HepG2 (cell line): ENCODE results near the gene ZNF747. TPM values are rescaled to one million over a fixed set of nuclear protein-coding genes. Genes with fewer than 3 reads are reported as not detected.

Experiments
- ATAC-seq: fragments of 200-7000 bp; cut with Tn5 transposase; 3 replicates; pipeline ENCODE4 v1.9.1; 2020; ENCODE audit warnings: mild to moderate bottlenecking, moderate library complexity
- BruUV-seq: library from RNA; stranded (reverse); fragments of 400-500 nt; replicated peaks from 2 replicates; lab custom pipeline; 2021; lab: Mats Ljungman, UMichigan
- CTCF ChIA-PET: fragments of 300-600 bp; formaldehyde crosslinking; extraction: SDS; loops from one replicate; lab custom pipeline; 2021; ENCODE audit warnings: low total read pairs, inconsistent platforms, low intra/inter-chr PET ratio; lab: Yijun Ruan, JAX
- POLR2A ChIA-PET: fragments of 350-600 bp; sonication (Branson Sonifier 250); formaldehyde crosslinking; loops from one replicate; lab custom pipeline; 2020; ENCODE audit warnings: antibody characterized with exemption, inconsistent platforms; lab: Yijun Ruan, JAX
- DNase-seq: peaks from one replicate; pipeline ENCODE4 v3.0.0-alpha.2; 2015; ENCODE audit warnings: low spot score
- FAIRE-seq: peaks from 3 replicates; lab custom pipeline; 2011; peaks lifted over from hg19 to GRCh38; lab: Jason Lieb, UNC
- H2AFZ ChIP-seq: one replicate; pipeline ENCODE4 v1.6.1; 2011; ENCODE audit warnings: low read length, inconsistent platforms
- H3K27ac ChIP-seq: fragments of 300-600 bp; 3 replicates; pipeline ENCODE4 v1.8.0; 2011; ENCODE audit warnings: mixed run types, mild to moderate bottlenecking, mixed read lengths, low read length, inconsistent platforms; ENCODE audit not compliant: insufficient read depth; ENCODE audit errors: extremely low read length
- H3K27me3 ChIP-seq, 2 experiments: fragments of 200-600 bp in 1 of 2; 2 replicates in 1 of 2; 3 replicates in 1 of 2; pipeline versions ENCODE4 v1.6.0 to v1.8.0; 2011; ENCODE audit warnings: low read length in 2 of 2, mild to moderate bottlenecking in 2 of 2, moderate library complexity in 2 of 2, inconsistent platforms in 1 of 2; ENCODE audit not compliant: insufficient read depth in 2 of 2, control insufficient read depth in 1 of 2
- H3K36me3 ChIP-seq, 2 experiments: fragments of 200-600 bp in 1 of 2; replicated peaks in 1 of 2; 2 replicates in 1 of 2; 3 replicates in 1 of 2; pipeline versions ENCODE4 v1.5.1 to v1.8.0; 2011; ENCODE audit warnings: low read length in 2 of 2, inconsistent platforms in 1 of 2; ENCODE audit not compliant: insufficient read depth in 2 of 2, control insufficient read depth in 1 of 2
- H3K4me1 ChIP-seq: 2 replicates; pipeline ENCODE4 v1.5.1; 2012; ENCODE audit warnings: low read length, inconsistent platforms; ENCODE audit not compliant: insufficient read depth
- H3K4me2 ChIP-seq: 2 replicates; pipeline ENCODE4 v1.6.0; 2011; ENCODE audit warnings: low read depth, low read length, inconsistent platforms
- H3K4me3 ChIP-seq, 3 experiments: fragments of 200-600 bp in 1 of 3; sonication (generic), shearing (Covaris generic) in 1 of 3; replicated peaks in 1 of 3; 2 replicates each; pipeline ENCODE4 v1.5.1; 2011 to 2016; ENCODE audit warnings: low read length in 3 of 3, inconsistent platforms in 2 of 3, low read depth in 2 of 3, mild to moderate bottlenecking in 2 of 3, control low read depth in 1 of 3, mixed read lengths in 1 of 3; ENCODE audit not compliant: insufficient read depth in 1 of 3
- H3K79me2 ChIP-seq: one replicate; pipeline ENCODE4 v1.6.1; 2011; ENCODE audit warnings: low read length, inconsistent platforms; ENCODE audit not compliant: insufficient read depth
- H3K9ac ChIP-seq: 2 replicates; pipeline ENCODE4 v1.6.0; 2011; ENCODE audit warnings: mild to moderate bottlenecking, low read depth, low read length, inconsistent platforms; ENCODE audit not compliant: insufficient read depth
- H3K9me3 ChIP-seq: 2 replicates; pipeline ENCODE4 v1.5.1; 2012; ENCODE audit warnings: mild to moderate bottlenecking, low read length
- H4K20me1 ChIP-seq: 2 replicates; pipeline ENCODE4 v1.6.0; 2011; ENCODE audit warnings: inconsistent platforms, mild to moderate bottlenecking, low read length, moderate library complexity; ENCODE audit not compliant: insufficient read depth
- KLF13 ChIP-seq: sonication (generic); formaldehyde crosslinking; IDR thresholded peaks from 2 replicates; pipeline ENCODE4 v1.4.0; 2020; ENCODE audit warnings: mild to moderate bottlenecking, missing genetic modification reagents
- ZBTB4 ChIP-seq: sonication (generic); formaldehyde crosslinking; IDR thresholded peaks from 2 replicates; pipeline ENCODE4 v1.4.0; 2020; ENCODE audit warnings: missing genetic modification reagents, mild to moderate bottlenecking, borderline replicate concordance
- ZNF441 ChIP-seq: sonication (generic); formaldehyde crosslinking; IDR thresholded peaks from 2 replicates; pipeline ENCODE4 v1.7.0; 2021; ENCODE audit warnings: missing genetic modification reagents, borderline replicate concordance
- ZNF772 ChIP-seq: sonication (generic); formaldehyde crosslinking; IDR thresholded peaks from 2 replicates; pipeline ENCODE4 v1.5.0; 2020; ENCODE audit warnings: mild to moderate bottlenecking, missing genetic modification reagents
- WGBS: methylation state at CpG from one replicate; pipeline ENCODE4 v1.1.6; 2017; ENCODE audit warnings: low lambda C conversion rate; 5-methylcytosine and 5-hydroxymethylcytosine counted together
- in situ Hi-C: cut with HindIII; loops from 2 replicates; pipeline ENCODE4 v1.10.0; 2017; ENCODE audit warnings: low pct_unique_long_range_greater_than_20kb; ENCODE audit not compliant: extremely low pct_ligation_motif_present
- intact Hi-C: fragments of 100-400 bp; cut with micrococcal nuclease; formaldehyde crosslinking; loops from one replicate; pipeline ENCODE4 v1.10.0; 2022; ENCODE audit not compliant: unreplicated experiment
- polyA plus RNA-seq, 8 experiments: library from polyadenylated mRNA; depleted of rRNA in 3 of 8; stranded (reverse) in 7 of 8; unstranded in 1 of 8; fragments of >200 nt; fragmentation: Illumina TruSeq in 4 of 8; extraction: Trizol in 4 of 8; gene quantifications; 2 replicates each; pipeline versions ENCODE4 v1.2.1 to v1.2.3, GENCODE V29; 2011 to 2016; ENCODE audit warnings: low read depth in 4 of 8, missing spikeins in 1 of 8, mixed read lengths in 1 of 8; ENCODE audit not compliant: insufficient read depth in 1 of 8
- total RNA-seq, 5 experiments: library from RNA; depleted of rRNA; stranded (reverse); fragments of >200 nt; fragmentation: Illumina TruSeq; extraction: Trizol; gene quantifications; 2 replicates each; pipeline ENCODE4 v1.2.3, GENCODE V29; 2016; ENCODE audit warnings: low read depth in 1 of 5

ZNF747 gene
- total and polyA plus RNA-seq, 2 of the 13 experiments (the other 11 are each of a cell fraction or from before 2014, with no cell fraction given): 7.2 to 10.2 TPM

- TF ChIP-seq ZBTB4 (CRISPR knock-in tag): no peak
Observed at GRCh38 chr16:30557707-30557956, 23.0 kb upstream of the ZNF747 start (continued).

- H3K36me3 ChIP-seq: peaks cover 0 to 25% of the 10 kb centered on the region in 2 experiments; a peak in 4 of 5 replicates
- no peaks in the 10 kb centered on the region for H3K27me3 ChIP-seq
- CTCF ChIA-PET: no interaction called here
- 91% methylated on average over 10 of the region's 10 CpGs for WGBS
- BruUV-seq: no TSS peak
- POLR2A ChIA-PET: interaction anchor here (4.0 kb wide), 1 partner anchor 20 kb away, joined by 187 read pairs; the partner anchor contains the start of gene ZNF747
- no peak overlapping the region for H2AFZ ChIP-seq
- H3K4me3 ChIP-seq: peak overlapping the region in 1 of 3 experiments; percentile 27; a peak in 1 of 6 replicates
- ATAC-seq (no peak), FAIRE-seq (no peak), DNase-seq (no peak)
- peaks cover 21% of the 10 kb centered on the region for H3K79me2 ChIP-seq
- peaks cover 49% of the 10 kb centered on the region for H3K4me1 ChIP-seq
- no peaks in the 10 kb centered on the region for H4K20me1 ChIP-seq
- TF ChIP-seq ZNF772 (CRISPR knock-in tag) (0 out of 2 replicates have a peak, but pooled peaks have one; percentile 40), KLF13 (CRISPR knock-in tag) (no peak), ZNF441 (CRISPR knock-in tag) (peak; percentile 73; the same call in 1 of the 2 replicates)
- H3K4me2 ChIP-seq: peak overlapping the region; percentile 93; the same call in 1 of the 2 replicates
- H3K9ac ChIP-seq: no peak overlapping the region; the same call in 1 of the 2 replicates
- no peak overlapping the region for H3K27ac ChIP-seq
- intact Hi-C loops (loop anchor here (5.0 kb wide), 1 partner anchor 41 kb away; no protein-coding TSS in a partner anchor), in situ Hi-C loops (no loop called here)
- no peaks in the 10 kb centered on the region for H3K9me3 ChIP-seq
Observed at GRCh38 chr16:30556125-30556473, 21.4 kb upstream of the ZNF747 start.
